GM19099 (cell line): Measurements from ENCODE around the gene TNFRSF1A.

Source experiments
- POLR2A ChIP-seq: IDR thresholded peaks from 3 replicates; pipeline ENCODE4 v1.6.1; 2011; ENCODE audit warnings: low read depth; ENCODE audit not compliant: insufficient read length; ENCODE audit errors: extremely low read depth

TNFRSF1A gene

DNA sequence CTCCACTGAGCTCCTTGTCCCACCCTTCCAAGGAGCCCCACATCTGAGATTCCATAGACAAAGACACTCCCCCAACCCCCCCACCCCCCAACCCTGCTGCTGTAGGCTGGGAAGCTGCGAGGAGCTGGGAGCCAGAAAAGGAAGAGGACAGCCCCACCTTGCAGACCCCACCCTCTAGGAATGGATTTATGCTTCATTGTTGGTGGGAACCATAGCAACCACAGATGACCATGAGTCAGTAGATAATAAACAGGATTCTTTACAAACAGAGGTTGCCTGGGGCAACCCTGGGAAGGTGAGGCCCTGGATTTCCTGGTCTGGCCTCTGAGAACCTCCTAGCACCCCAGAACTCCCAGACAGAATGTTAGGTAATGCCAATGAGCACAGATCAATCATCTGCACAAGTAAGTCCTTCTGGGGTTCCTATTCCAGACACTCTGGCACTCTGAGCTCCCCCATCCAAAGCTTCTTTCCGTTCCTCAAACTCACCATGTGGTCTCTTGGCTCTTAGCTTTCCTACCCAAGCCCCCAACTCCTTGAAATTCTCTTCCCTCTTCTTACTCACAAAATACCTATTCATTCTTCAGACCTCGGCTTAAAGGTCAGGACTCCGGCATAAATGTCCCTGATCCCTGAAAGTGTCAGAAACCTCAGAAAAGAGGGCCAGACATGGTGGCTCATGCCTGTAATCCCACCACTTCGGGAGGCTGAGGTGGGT lies 46.6 kb downstream of the TNFRSF1A start:
- no peak for TF ChIP-seq POLR2A

DNA sequence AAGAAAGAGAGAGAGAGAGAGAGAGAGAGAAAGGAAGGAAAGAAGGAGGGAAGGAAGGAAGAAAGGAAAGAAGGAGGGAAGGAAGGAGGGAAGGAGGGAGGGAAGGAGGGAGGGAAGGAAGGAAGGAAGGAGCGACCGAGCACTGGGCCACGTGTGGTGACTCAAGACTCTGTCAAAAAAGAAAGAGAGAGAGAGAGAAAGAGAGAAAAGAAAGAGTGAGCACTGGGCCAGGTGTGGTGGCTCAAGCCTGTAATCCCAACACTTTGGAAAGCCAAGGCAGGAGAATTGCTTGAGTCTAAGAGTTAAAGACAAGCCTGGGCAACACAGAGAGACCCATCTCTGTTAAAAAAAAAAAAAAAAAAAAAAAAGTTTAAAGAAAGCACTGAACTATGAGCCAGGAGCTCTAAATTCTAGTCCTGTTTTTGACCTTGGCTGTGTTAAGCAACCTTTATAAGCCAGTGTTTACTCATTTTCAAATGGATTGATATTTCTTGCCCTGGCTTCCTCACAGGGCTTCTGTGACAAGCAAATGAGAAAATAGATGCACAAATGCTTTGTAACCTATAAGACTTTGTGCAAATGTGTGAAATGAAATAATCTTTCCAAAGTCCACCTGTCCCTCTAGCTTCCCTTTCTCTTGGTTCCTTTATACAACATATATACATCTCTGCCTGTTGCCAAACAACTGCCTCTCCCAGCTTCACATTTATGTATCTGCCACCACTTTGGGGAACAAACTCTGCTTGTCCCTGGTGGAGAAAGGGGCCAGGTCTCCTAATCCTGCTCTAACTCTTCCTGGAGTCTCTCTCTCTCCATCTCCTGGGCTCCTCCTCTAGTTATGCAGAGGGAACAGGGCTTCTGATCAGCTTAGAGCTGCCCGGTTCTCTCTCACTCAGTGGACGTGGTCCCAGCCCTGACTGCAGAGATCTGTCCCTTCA lies 47.5 kb downstream of the TNFRSF1A start:
- TF ChIP-seq POLR2A, result no peak

DNA sequence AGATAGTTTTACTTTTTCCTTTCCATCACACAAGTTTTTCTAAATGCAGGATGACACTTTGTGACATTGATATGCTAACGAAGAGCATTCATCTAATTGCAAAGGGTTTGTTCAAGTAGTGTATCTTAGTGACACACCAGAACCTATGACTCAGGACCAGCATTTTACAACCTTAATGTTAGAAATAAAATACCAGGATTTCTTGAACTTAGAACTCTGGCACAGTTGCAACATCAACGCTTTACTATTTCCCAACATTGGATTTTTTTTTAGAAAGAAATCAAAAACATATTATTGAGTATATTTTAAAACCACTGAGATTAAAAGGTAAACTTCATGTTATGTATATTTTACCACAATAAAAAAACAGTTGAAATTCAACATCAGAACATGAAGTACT lies 49.3 kb downstream of the TNFRSF1A start:
- TF ChIP-seq POLR2A, result no peak

DNA sequence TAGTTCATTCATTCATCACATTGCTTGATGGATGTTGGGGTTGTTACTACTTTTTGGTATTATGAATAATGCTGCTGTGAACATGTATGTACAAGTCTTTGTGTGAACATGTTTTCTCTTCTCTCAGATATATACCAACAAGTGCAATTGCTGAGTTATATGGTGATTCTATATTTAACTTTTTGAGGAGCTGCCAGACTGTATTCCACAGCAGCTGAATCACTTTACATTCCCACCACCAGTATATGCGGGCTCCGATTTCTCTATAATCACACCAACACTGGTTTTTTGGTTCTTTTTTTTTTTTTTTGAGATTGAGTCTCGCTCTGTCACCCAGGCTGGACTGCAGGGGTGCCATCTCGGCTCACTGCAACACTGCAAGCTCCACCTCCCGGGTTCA lies 53.6 kb downstream of the TNFRSF1A start:
- TF ChIP-seq POLR2A, result no peak

DNA sequence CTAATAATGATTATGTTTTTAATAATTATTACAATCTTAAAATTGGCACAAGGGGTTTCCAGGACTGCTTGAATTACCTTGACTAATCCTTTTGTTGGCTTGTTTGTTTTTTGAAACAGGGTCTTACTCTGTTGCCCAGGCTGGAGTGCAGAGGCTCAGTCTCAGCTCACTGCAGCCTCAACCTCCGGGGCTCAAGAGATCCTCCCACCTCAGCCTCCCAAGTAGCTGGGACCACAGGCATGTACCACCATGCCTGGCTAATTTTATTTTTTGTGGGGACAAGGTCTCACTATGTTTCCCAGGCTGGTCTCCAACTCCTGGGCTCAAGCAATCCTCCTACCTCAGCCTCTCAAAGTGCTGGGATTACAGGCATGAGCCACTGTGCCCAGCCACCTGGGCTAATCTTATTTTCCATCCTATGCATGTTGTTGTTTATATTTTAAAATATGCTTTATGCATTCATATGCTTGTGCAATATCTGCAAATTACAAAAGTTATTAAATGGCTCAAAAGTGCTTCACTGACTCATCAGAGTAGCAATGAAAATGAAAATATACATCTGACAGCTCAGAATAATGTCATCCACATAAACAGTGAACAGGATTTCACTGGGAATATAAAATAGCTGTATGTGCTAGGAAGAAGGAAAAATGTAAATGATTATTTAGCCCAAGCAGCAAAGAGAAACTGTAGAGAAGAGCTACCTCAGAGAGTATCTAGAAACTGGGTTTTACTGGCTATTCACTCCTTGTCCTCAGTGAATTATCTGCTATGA lies 56.2 kb downstream of the TNFRSF1A start:
- TF ChIP-seq POLR2A, result no peak

GRCh38 chr12:6285063-6285477 lies 56.8 kb downstream of the TNFRSF1A start:
- no peak for TF ChIP-seq POLR2A

DNA sequence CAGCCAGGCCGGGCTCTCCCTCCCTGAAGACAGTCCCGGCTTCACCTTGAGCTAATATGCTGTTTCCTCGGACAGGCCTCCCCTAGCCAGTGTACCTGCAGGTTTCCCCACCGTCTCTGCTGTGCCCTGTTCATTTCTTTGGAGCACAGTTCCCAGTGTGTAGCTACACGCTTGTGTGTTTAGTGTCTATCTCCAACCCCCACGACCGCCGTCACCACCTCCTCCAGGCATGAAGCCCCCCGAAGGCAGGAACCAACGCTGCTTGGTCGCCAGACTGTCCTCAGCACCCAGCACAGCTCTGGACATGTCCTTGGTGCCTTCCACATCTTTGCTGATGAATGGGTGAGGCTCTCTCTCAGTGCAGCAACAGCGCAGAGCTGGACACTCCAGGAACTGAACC lies 57.6 kb downstream of the TNFRSF1A start:
- TF ChIP-seq POLR2A, result no peak

GRCh38 chr12:6282453-6282840 lies 59.4 kb downstream of the TNFRSF1A start:
- no peak for TF ChIP-seq POLR2A

DNA sequence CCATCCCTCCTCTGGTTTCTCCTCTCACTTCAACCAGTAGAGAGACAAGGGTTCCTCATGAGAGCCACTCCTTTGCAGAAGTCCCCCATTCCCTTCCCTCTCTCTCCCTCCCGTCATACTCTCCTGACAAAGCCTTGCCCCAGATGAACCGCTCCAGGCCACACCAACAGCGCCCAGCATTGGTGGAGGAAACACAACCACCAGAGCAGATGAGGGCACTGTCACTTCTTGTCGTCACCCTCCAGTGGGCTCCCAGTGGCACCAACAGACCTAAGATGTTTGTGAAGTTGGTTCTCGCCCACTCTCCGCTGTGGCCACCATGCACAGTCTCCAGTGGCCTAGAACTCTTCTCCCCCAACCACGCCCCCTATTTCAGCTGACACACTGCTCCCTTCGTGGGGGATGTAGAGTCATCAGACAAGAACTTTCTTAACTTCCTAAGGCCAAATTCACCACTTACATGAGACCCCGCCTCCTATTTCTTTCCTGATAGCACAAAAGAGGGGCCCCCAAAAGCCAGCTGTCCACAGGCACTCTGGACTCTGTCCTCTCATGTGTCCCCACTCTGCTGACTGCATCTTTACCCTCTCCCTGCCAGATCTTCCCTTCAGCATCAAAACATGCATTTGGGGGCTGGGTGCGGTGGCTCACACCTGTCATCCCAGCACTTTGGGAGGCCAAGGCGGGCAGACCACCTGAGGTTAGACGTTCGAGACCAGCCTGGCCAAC lies 60.6 kb downstream of the TNFRSF1A start:
- TF ChIP-seq POLR2A, result no peak

DNA sequence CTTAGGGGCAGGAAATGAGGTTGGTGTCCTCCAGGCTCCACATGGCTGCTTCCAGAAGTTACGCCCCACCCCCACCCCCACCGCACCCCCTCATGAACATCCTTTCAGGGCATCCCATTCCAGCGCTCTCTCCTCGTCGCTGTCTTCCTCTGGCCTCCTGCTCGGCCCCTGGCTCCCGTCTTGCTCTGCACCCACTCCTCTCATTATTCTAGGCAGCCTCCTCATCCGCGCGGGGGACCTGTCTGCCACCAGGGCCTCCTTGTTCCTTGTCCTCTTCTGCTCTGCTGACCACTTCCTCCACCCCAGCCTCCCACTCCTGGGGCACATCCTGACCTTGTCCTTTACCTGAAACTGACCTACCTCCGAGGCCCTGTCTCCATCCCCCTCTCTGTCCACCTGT lies 61.2 kb downstream of the TNFRSF1A start:
- no peak for TF ChIP-seq POLR2A

DNA sequence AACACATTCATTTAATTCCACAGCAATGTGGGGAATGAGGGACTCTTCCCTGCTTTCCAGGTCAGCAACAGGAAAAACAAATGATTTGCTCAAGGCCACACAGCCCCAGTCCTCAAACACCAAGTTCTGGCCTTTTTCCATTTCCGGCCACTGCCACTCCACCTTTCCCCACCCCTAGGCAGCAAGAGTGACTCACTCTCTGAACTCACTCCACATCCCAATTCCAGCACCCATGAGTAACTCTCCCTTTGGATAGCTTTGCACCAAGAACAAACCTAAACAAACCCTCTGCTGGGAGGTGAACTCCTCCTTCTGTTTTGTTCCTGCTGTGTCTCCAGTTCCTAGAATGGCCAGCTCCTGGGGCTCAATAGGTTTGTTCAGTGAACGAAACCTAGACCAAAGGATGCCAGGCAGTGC lies 61.8 kb downstream of the TNFRSF1A start:
- no peak for TF ChIP-seq POLR2A

DNA sequence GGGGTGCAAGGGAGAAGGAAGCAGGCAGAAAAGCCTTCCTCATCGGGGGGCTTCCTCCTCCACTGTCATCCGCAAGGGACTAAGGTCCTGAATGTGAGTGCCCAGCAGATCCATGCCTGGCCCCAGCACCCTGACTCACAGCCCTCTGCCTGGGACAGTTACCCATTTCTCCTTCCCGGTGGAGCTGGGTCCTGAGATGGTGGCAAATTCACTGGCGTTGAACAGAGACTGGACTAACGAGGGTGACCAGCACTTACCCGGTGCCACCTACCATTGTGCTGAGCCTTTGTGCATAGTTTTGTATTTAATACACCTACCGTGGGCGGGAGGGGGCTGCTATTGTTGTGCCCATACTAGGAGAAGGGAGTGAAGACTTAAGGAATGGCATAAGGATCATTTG lies 62.2 kb downstream of the TNFRSF1A start:
- no peak for TF ChIP-seq POLR2A

DNA sequence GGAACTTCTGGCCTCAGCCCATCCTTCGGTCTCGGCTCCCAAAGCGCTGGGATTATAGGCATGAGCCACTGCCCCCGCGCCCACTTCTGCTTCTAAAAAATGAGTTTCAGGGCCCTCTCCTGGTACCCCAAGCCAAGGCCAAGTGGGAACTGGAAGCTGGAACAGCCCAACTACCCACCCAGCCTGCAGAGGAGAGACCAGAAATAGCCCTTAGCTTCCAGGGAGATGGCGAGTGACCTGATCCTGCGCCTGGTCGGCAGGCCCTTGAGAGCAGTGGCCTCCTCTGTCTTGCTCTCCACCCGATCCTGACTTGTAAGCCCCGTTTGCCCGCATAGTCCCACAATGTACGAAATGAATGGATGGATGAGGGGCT lies 62.6 kb downstream of the TNFRSF1A start:
- no peak for TF ChIP-seq POLR2A
